Measurements from ENCODE around the gene FMO1.

GRCh38 chr1:171286032-171286705 lies 37.9 kb downstream of the FMO1 start:
- TF ChIP-seq CTCF (IDR thresholded peaks at IDR 0.05) (no peak), POLR2A (IDR thresholded peaks at IDR 0.05) (no peak), POLR2AphosphoS5 (IDR thresholded peaks at IDR 0.05) (no peak)

Measured in prostate gland (tissue), 2 donors.